GM15510 (cell line): Measurements from ENCODE around the gene TAF1.

ENCODE experiments used
- POLR2A ChIP-seq: IDR thresholded peaks from 3 replicates; pipeline ENCODE4 v1.6.1; 2011; ENCODE audit warnings: borderline replicate concordance; ENCODE audit not compliant: insufficient read length; ENCODE audit errors: extremely low read depth

Gene TAF1

DNA sequence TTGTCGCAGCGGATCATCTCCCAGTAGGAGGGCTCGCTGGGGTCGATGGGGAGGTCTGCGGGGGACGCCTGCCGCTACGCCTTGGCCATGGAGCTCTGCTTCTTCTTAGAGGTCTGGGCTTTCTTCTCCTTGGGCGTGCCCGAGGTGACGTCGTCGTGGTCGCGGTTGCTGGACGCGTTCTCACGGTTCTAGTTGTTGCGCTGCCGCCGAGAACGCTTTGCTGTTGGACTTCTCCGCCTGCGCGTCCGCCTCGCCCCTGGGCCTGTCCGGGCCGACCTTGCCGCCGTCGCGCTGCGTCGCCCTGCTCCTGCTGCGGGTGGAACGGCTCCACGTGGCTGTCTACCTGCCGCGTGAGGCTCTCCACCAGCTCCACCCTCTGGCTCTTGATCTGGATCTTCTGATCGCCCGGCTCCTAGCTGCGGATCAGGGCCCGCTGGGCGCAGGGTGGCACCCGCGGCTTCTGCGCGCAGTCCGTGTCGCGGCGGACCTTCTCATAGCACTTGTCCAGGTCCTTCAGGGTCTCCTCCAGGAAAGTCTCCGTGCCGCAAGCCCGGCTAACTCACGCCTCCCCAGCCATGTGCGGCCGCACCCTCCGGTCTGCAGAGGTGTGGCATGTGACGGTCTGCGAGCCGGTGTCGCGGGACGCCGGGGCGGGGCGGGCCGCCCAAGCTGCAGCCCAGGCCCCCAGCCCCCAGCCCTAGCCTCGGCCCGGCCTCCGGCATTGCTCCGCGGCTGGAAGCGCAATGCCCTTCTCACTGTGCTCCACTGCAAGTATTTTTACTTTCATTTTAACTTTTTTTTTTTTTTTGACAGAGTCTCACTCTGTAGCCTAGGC, 126.3 kb downstream of the TAF1 start:
- TF ChIP-seq POLR2A: peak; percentile 18

DNA sequence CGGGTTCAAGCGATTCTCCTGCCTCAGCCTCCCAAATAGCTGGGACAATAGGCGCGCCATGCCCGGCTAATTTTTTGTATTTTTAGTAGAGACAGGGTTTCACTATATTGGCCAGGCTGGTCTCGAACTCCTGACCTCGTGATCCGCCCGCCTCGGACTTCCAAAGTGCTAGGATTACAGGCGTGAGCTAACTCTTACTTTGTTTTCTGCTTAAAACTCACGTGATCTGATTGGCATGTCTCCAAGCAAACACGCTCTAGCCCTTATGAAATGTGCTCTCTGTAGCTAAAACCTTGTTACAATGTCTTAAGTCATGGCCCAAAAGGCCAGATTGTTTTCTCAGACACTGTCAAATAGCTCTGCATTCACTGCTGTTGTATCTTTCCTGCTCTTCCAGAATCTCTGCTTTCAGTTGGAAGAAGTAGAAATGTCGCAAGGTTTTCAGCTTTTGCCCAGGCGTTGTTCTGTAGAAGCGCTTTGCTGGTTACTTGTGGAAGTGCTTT, 127.0 kb downstream of the TAF1 start:
- TF ChIP-seq POLR2A: no peak

DNA sequence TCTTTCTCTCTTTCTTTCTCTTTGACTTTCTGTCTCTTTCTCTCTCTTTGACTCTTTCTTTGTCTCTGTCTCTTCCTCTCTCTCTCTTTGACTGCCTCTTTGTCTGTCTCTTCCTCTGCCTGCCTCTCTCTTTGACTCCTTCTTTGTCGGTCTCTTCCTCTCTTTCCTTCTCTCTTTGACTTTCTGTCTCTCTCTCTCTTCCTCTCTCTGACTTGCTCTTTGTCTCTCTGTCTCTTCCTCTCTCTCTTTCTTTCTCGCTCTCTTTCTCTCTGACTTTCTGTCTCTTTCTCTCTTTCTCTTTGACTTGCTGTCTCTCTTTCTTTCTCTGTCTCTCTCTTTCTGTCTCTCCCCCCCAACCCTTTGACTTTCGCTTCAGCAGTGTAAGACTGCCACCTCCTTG, 130.3 kb downstream of the TAF1 start:
- TF ChIP-seq POLR2A: no peak

DNA sequence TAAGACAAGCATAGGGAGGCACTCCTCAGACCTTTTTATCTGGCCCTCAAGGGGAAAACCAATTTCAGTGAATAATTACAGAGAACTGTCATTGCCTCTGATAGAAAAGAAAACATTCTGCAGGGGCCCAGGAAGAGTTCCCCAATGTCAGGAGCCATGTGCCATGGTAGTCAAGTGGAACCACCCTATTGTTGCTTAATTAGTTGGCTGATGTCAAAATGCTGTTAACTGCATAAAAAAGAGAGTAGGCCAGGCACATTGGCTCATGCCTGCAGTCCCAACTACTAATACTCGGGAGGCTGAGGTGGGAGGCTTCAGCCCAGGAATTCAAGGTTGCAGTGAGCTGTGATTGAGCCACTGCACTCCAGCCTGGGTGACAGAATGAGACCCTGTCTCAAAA, 138.2 kb downstream of the TAF1 start:
- TF ChIP-seq POLR2A: no peak

DNA sequence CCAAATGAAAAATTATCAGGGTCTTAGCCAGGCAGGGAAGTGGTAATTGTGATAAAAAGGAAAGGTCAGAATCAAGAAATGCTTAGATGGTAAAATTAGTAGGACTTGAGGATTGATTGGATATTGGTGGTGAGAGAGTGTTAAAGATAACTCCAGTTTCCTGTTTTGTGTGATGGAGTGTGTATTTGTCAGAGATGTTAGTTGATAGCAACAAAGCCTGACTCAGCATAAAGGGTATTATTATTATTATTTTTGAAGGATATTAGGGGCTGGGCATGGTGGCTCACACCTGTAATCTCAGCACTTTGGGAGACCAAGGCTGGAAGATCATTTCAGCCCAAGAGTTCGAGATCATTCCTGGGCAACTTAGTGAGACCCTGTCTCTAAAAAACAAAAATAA, 143.1 kb downstream of the TAF1 start:
- TF ChIP-seq POLR2A: no peak

DNA sequence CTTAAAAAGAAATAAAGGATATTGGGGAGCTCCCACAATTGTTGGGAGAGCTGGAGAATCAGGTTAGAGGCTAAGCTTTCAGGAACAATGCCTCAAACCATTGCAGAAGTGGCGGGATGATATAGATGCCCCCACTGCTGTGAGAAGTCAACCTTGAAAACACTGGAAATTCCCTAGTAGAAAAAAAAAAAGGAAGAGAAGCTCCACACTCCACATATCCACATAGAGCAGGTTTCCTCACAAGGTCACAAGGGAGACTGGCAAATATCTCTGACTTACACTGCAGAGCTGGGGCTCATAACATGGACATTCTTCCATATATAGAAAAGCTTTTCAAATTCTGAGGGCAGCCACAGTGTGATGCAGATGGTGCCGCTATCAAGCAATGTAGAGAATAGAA, 144.0 kb downstream of the TAF1 start:
- no peak for TF ChIP-seq POLR2A

DNA sequence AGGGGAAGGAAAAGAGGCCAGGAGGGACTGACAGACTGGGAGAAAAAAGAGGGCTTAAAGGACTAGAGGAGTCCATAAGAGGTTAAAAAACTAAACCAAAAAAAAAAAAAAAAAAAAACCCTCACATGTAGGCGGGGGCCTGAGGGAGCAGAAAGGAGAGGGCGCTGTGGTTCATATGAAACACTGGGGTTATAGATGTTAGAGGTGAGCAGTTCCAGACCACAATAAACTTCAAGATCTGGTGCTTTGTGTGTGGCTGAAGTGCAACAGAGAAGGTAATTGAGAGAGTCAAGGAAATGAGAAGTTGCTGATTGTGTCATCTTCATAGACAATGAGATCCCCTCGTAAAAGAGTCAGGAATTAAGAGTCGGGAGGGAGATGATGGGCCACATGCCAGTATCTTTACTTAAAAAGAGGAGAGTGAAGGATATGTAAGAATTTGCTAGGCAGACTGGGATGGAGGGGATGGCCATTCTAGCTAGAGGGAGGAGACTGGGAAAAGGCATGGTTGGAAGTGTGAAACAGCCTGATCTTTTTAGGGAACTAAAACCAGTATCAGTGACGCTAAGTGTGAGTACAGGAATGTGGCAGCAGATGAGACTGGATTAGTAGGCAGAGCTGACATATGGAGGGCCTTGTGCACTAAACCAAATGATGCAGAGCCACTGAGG, 148.3 kb downstream of the TAF1 start:
- no peak for TF ChIP-seq POLR2A

DNA sequence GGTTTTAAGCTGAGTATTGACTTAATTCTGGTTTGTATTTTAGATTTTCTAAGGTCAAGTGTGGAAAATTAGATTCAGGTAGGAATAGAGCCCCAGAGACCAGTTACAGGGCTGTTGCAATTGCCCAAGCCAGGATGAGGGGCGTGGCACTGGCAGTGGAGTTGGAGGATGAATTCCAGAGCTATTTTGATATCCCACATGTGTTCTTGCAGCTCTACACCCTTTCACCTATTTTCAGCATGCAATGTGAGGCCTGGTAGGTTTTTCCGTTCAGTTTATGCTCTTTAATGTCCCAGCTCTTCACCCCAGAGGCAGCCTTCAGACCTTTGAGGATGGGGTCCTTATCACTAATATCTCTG, 148.9 kb downstream of the TAF1 start:
- TF ChIP-seq POLR2A: no peak
